GM19239 (cell line): ENCODE data around the gene RPUSD1.
"Not testable (repeated sequence)": the region's sequence is repeated elsewhere in the genome, so short reads cannot be mapped to it uniquely, and the experiment has no call there.

Experiments
- DNase-seq: peaks from one replicate; pipeline ENCODE4 v3.0.0; 2011; ENCODE audit warnings: low spot score; ENCODE audit not compliant: insufficient read length
- FAIRE-seq: peaks from 2 replicates; lab custom pipeline; 2011; peaks lifted over from hg19 to GRCh38; lab: Jason Lieb, UNC

RPUSD1 gene

DNA sequence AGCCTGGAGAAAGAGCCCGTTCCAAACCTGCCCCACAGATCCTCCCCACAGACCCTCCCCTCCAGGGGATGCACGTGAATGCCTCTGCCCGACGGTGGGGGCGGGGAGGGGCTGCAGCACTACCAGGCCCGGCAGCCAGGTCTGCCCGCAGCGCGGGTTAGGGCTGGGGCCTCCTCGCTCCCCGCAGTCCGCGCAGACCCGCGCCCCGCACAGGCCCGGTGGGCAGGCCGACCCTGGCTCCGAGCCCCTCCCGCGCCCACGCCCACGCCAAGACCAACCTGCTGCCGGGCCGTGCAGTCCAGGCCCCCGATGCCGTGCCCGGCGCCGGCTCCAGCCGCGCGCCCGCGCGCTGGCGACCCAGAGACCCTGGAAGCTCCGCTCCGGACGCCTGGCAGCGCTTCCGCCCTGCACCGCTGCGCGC is at the start of gene RPUSD1:
TSS of gene RPUSD1 (minus strand) at position 404 of the 421 bp plus-strand sequence. CDS start 644 bp downstream, outside the sequence.
- no peak for FAIRE-seq
- no peak for DNase-seq

DNA sequence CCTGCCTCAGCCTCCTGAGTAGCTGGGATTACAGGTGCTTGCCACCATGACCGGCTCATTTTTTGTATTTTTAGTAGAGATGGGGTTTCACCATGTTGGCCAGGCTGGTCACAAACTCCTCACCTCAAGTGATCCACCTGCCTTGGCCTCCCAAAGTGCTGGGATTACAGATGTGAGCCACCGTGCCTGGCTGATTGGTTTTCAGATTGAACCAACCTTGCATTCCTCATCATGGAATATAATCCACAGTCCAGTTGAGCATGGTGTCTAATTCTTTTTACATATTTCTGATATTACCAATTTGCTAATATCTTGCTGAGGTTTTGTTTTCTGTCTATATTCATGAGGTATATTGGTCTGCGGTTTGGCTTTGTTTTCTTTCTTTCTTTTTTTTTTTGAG is 48.6 kb upstream of the RPUSD1 start:
- not testable (repeated sequence) for DNase-seq, FAIRE-seq

DNA sequence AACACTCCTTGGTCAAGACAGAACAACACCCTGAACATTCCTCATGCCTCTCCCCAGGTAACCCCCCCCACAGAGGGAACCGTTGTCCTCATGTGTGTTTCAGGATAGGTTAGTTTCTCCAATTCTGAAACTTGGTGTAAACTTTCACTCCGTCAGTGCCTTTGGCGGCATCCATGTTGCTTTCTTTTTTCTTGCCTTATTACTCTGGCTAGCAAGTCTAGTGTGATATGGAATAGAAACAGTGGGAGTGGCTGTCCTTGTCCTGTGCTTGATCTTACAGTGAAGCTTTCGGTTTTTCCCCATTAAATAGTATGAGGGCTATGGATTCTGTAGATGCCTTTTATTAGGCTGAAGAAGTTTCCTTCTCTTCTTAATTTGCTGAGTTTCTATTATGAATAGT is 48.0 kb upstream of the RPUSD1 start:
- no peak for FAIRE-seq
- no peak for DNase-seq

GRCh38 chr16:835373-835772 is 47.2 kb upstream of the RPUSD1 start:
- FAIRE-seq, result no peak
- no peak for DNase-seq

DNA sequence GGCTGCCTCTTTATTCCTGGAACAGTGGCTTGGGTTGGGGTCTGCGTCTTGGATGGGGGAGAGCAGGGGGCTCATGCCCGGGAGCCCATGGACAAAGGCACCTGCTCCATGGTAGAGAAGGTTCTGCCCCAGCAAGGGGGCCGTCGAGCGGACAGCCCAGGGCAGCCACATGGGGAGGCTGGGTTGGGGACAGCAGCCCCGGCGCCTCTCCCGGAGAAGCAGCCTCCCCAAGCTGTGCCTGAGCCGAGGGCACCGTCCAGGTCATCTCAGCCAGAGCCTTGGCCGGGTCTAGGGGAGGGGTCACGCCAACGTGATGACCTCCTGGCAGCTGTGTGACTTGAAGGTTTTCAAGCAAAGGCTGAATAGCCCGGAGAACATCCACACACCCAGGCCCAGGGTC is 45.2 kb upstream of the RPUSD1 start:
- no peak for DNase-seq
- no peak for FAIRE-seq

GRCh38 chr16:832652-833336 is 44.6 kb upstream of the RPUSD1 start:
- FAIRE-seq, result no peak
- no peak for DNase-seq

DNA sequence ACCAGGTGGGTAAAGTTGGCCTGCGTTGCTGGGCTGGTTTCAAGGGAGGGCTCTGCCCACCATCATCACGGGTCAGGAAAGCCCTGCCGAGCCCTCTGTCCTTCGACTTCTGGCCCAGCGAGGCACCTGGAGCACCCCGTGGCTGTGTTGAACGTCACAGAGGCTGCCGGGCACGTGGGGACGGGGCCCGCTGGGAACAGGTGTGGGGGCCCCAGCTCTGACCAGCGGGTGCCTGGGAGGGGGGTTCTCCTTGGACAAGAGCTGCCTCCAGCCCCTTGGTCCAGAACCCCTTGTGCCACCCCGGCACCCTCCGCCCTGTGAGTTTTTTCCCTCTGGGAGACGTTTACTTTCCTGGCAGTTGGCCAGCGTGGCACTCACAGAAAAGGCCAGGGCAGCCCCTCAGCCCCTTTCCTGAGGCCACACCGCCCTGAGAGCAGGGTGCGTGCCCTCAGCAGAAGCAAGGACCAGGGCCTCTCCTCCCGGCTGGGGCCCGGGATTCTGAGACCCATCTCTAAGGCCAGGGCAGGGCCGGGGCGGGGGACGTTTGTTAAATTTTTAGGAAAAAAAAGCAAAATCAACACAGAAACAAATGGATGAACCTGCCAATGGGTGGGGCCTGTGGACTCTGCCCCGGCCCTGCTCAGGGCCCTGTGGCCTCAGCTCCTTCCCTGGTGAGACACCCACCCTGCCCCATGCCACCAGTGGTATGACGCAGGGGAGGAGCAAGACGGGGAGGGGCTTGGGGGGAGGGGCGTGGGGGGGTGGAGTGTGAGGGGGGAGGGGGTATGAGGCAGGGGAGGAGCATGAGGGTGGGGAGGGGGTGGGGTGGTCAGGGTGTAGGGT is 43.6 kb upstream of the RPUSD1 start:
- DNase-seq (no peak), FAIRE-seq (no peak)

GRCh38 chr16:830871-831570 is 42.8 kb upstream of the RPUSD1 start:
- no peak for DNase-seq
- no peak for FAIRE-seq

GRCh38 chr16:830107-830870 is 42.1 kb upstream of the RPUSD1 start:
- DNase-seq (no peak), FAIRE-seq (no peak)

DNA sequence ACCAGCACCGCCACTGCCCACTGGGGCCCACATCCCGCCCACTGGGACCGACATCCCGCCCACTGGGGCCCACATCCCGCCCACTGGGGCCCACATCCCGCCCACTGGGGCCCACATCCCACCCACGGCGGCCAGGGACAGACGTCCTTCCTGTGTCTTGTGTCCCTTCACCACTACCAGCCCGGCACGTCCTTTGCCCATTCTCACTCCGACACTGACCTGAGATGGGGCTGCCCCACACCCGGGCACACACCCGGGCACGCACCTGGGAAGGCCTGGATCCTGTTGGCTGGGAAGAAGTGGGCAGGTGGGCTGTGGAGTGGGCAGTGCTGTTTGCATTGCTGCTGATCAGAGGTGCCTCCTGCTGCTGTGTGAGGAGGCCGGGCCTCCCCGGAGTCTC is 40.7 kb upstream of the RPUSD1 start:
- DNase-seq, result no peak
- no peak for FAIRE-seq

GRCh38 chr16:827513-827912 is 39.3 kb upstream of the RPUSD1 start:
- FAIRE-seq, result no peak
- DNase-seq, result no peak

DNA sequence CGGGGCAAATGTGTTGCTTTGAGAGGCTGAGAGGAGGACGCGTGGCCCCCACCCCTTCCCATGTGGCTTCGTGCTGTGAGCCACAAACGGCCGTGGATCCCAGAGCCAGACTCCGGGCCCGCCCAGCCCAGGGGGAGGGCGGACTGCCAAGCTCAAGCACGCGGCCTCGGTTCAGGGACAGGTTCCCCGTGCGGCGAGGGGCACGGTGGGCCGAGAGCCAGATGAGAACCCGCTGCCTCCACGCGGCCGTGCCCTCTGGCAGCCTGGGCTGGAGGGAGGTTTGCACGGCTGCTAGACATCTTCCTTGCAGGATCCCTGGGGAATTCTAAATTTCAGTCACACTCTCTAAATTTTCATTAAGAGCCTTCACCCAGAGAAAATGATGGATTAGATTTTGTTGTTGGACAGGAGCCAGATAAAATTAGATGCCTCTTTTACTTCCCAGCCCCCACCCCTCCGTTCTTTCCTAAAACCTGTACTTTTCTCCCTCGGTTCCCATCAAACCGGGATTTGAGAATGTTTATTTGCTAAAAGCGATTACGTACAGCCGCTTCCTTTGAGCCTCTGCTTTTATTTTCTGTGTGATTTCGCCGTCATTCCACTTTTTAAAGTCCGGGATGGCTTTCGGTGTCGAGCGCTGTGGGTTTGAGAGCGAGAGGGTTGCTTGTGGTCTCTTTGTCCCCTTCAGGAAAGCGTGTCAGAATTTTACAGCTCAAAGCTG is 37.3 kb upstream of the RPUSD1 start:
- no peak for FAIRE-seq

GRCh38 chr16:824601-825000 is 36.4 kb upstream of the RPUSD1 start:
- FAIRE-seq (no peak), DNase-seq (no peak)

More for the DNA sequence above, 37.3 kb upstream of the RPUSD1 start:
- no peak for DNase-seq

DNA sequence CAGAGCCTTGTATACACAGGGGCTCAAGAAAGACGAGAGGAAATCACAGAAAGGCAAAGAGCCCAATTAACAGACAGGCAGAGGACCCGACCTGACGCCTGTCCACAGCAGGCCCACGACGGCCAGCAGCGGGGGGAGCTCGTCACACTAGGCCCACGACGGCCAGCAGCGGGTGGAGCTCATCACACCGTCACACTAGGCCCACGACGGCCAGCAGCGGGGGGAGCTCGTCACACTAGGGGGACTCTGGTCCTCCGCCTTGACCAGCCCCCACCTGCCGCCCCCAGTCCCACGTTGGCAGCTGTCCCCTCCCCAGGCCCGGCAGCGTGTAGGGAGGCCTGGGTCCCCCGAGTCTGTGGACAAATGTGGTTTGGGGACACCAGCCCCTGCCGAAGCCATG is 36.0 kb upstream of the RPUSD1 start:
- DNase-seq, result no peak
- no peak for FAIRE-seq

- FAIRE-seq, result no peak
- DNase-seq, result no peak
Measured at GRCh38 chr16:822909-823297, 34.7 kb upstream of the RPUSD1 start.

- FAIRE-seq (no peak), DNase-seq (no peak)
Measured at GRCh38 chr16:822174-822908, 34.2 kb upstream of the RPUSD1 start.

- DNase-seq, result no peak
- FAIRE-seq, result no peak
Measured at GRCh38 chr16:821751-822150, 33.6 kb upstream of the RPUSD1 start.

GRCh38 chr16:820748-821147 is 32.6 kb upstream of the RPUSD1 start:
- no peak for FAIRE-seq
- DNase-seq, result no peak

- not testable (repeated sequence) for DNase-seq, FAIRE-seq
Measured at GRCh38 chr16:820044-820408, 31.8 kb upstream of the RPUSD1 start.
